GM04504 (cell line): ENCODE results near the gene TLL2.

Experiments used
- DNase-seq: peaks from one replicate; pipeline ENCODE4 v3.0.0-alpha.2; 2012; ENCODE audit warnings: low read depth

The TLL2 gene

DNA sequence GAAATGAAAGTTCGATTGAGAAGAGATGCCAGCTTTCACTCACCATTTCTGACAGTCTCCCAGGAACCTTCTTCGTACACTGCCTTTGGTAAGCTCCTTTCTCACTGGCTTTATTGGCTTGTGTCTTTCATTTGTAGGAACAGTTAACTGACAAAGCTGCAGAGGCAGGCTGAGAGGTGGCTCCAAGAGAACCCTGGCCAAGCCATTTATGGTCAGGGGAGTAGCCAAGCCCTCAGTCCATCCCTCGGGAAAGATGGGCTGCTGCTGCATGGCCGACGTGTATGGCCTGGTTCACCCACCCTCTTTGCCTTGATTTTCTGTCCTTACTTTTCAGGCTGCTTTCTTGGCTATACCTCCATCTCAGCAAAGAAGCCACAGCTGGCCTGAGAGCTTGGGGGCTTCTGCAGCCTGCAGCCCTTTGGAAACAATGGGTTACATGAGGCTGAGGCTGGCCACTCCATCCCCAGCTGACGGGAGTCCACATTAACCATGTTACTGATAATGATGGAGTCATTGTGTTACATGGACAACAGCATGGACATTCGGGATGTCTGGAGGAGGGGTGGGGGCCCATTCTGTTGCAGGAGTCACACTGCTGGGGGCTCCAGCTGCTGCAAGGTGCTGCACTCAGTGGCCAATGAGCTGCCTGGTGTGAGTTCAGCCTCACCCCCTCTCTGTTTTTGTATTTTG is 154.7 kb downstream of the TLL2 start, which contains the start of gene OPALIN:
TSS of gene OPALIN (minus strand) at position 152 of the 690 bp plus-strand sequence. CDS start at position 46, 106 bp downstream.
- DNase-seq = no peak

GRCh38 chr10:96357038-96357620 is 156.6 kb downstream of the TLL2 start:
- no peak for DNase-seq

GRCh38 chr10:96352582-96352981 is 161.1 kb downstream of the TLL2 start:
- DNase-seq = no peak

DNA sequence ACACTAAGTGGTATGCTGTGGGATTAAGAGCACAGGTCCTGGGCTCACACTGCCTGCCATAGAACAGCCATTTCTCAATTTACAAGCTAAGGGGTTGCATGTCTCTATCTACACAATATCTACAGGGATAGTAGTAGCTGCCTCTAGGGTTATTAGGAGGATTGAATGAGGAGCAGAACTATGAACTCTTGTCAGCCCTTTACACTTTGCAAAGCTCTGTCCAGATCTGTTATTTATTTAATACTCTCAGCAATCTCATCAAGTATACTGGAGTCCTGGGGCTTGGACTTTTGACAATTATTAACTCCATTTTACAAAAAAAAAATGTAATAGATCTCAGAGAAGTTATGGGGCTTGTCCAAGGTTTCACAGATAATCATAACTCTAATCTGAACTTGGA is 161.7 kb downstream of the TLL2 start:
- no peak for DNase-seq

- no peak for DNase-seq
These were observed 167.4 kb downstream of the TLL2 start for GRCh38 chr10:96346295-96346694.

- no peak for DNase-seq
These were observed 168.5 kb downstream of the TLL2 start for GRCh38 chr10:96345222-96345621.

DNA sequence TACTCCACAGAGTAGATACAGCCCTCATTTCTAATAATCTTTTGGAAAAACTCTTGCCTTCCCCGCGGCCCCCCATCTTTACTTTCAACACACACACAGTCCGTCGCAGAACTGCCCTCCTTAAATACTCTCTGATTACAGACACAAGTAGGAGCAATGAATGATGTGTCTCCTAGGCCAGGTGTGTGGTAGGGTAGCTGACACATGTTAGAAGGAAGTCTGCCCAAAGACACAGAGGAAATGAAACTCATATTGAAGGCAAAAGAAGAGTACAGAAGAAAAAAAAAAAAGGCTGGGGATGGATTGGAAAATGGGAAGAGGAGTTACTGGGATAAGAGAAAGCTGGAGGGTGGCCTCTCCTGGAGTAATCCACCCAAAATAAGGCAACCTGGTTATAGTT is 169.5 kb downstream of the TLL2 start:
- DNase-seq = no peak

GRCh38 chr10:96342402-96342801 is 171.3 kb downstream of the TLL2 start:
- DNase-seq = no peak

- DNase-seq = no peak
These were observed 172.2 kb downstream of the TLL2 start for GRCh38 chr10:96341219-96342182.

DNA sequence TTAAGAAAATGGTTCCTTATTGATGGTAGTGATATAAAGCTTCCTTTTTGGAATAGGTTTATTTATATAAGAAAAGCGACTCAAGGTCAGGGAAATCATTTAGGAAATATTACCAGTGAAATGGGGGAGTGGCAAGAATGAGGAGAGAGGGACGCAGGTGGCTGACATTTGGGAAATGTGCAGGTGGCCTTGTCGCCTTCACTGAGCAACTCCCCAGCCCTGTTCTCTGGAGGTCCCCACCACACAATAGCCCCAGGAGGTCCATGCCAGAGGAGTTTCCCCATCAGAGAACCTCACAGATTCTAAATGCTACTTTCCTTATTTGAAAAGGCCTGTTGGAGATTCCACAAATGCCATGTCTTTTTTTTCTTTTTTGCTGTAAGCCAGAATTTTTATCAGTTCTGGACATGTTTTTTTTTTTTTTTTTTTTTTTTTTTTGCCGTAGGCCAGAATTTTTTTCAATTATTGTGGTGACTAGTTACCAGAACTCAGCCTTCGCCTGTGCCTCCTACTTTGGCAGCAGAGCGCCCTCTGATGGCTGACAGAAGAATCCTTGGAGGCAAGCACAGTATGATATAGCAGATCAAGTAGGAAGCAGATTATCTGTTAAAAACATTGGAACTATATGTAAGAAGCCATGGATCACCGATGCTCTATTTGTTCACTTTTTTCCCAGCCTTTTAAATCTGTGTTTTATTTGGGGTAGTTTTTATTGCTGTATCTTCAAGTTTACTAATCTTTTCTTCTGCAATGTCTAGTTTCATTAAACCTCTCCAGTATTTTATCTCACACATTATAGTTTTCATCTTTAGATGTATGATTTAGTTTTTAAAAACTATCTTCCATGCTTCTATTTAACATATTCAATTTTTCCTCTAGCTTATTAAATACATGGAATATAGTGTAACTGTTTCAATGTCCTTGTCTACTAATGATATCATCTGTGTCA is 173.5 kb downstream of the TLL2 start:
- peak; percentile 26 for DNase-seq

GRCh38 chr10:96339383-96339782 is 174.3 kb downstream of the TLL2 start:
- no peak for DNase-seq

DNA sequence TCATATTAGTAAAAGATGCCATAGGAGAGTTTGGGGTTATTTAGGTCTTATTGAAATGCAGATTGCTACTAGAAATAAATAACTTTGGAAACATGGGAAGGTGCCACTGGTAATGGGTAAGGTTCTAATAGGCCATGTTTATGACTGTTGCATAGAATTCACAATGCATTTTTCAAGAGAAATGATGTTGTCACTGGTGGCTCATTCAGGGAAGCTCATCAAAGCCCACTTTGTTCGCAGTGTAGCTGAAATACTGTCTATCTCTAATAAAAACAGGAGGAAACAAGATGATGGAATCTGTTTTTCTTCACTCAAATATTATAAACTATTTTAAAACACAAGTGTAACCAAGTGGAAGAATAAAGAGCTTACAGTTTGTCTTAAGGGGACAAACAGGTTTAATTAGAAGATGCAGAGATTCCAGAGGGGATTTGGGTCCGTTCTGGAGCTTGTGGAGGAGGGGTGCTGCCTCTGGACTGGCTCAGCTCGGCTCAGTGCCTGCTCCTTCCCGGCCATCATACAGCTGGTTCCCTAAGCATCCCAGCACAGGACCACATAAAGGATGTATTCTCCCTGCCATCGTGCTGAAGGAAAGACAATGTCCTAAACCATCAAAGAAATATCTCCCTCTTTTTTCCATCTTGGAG is 175.3 kb downstream of the TLL2 start:
- DNase-seq = no peak

DNA sequence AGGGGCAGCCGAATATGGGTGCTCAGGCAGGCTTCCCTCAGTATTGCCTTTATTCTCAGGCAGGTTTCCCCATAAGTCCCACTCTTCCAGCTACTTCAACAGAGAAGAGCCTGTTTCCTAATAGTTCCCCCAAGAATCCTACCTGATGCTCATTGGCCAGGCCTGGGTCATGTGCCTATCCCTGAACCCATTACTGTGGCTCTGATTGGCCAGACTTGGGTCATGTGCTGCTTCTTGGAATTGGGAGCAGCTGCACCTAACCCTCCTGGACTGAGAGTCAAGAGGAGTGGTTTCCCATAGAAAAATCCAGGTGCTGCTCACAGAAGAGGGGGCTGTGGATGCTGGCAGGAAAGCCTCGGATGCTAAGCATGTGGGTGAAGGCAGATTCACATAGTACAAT is 176.6 kb downstream of the TLL2 start:
- DNase-seq = no peak

DNA sequence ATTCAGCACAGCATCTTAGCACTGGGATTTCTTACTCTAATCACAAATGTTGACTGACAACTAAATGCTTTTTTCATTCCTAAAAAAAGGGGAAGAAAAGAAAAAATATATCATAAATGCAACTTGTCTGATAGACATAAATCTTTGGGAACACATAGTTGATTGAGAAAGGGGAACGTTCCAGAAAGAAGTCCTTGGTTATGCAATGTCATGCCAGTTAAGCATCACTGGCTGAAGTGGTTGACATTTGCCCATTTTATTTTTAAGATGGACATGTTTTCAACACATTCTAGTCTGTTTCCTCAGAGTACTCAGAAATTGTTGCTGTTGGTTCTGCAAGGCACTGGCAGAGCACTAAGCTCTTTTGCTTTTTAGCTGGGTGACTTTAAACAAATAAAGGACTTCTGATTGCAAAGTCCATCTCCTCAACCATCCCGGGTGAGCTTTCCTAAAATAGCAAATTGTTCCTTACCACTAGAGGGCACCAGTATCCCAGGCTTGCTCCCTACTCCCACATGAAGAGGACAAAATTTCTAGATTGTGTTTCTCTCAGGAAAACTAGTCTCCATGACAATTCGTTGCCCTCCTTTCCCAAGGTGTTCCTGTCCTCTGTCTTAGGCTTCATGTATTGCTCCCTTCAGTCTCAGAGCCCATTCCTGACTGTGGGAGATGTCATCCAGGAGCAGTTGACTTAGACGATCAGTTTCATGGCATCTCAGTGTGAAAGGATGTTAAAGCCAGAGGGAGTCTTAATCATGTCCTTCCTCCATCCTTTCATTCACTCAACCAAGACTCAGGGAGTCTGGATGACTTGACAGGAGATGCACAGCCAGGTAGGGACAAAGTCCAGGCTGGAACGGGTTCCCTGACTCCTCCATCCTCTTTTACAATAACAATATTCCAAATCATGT is 178.9 kb downstream of the TLL2 start:
- peak; percentile 17 for DNase-seq

GRCh38 chr10:96333101-96333500 is 180.6 kb downstream of the TLL2 start:
- DNase-seq = no peak

- DNase-seq = no peak
These were observed 186.3 kb downstream of the TLL2 start for GRCh38 chr10:96327462-96327861.

DNA sequence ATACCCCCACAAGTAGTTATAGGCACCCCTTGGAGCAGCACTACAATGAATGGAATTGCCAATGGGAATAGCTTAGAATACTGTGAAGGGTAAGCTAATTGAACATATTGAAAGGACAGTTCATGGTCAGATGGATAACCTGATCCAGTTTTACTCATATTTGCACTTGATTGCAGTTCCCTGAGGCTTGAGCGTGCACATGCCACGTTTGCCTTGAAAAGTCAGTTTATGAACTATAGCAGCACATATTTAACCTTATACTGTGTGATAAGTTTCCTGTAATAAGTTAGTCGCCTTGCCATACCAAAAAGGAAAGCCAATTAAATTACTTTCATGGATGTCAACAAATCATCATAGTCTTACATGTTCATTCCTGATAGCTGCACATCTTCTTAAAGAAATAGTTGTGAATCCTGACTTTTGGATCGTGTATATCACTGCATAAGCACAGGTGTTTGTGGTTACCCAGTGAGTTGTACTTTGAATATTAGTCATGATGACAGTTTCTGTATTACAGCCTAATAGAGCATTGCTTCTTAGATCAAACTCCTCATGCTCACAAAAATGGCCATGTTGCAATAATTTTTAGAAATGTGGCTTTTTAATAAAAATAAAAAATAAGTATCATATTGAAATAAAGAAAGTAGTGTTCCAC is 187.9 kb downstream of the TLL2 start:
- no peak for DNase-seq

- no peak for DNase-seq
These were observed 189.3 kb downstream of the TLL2 start for GRCh38 chr10:96324447-96324846.

DNA sequence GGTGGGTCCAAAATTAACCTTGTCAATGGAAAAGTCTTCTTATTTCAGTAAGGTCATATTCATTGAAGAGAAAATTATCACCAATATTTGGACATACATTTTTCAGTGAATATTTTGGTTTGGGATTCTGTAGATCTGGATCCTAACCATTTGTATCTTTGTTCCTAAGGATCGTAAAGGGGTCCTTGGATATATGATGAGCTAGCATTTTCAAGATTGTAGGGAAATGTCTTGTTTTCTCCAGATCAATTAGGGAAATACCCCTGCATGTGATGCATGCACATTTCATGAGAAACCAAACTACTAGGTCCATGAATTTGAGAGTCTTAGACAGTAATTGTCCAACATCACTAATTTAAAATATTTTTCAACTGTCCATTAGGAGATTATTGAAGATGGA is 191.5 kb downstream of the TLL2 start:
- no peak for DNase-seq

GRCh38 chr10:96321822-96322221 is 191.9 kb downstream of the TLL2 start:
- no peak for DNase-seq
